ENCODE results near the gene LRRIQ4.
A peak's percentile ranks its signal among the peaks of the same experiment; 100 is the strongest.

- no peak for TF ChIP-seq EZH2 (IDR thresholded peaks at IDR 0.05; ENCODE audit: low read depth)
- TF ChIP-seq, protein P1, sequence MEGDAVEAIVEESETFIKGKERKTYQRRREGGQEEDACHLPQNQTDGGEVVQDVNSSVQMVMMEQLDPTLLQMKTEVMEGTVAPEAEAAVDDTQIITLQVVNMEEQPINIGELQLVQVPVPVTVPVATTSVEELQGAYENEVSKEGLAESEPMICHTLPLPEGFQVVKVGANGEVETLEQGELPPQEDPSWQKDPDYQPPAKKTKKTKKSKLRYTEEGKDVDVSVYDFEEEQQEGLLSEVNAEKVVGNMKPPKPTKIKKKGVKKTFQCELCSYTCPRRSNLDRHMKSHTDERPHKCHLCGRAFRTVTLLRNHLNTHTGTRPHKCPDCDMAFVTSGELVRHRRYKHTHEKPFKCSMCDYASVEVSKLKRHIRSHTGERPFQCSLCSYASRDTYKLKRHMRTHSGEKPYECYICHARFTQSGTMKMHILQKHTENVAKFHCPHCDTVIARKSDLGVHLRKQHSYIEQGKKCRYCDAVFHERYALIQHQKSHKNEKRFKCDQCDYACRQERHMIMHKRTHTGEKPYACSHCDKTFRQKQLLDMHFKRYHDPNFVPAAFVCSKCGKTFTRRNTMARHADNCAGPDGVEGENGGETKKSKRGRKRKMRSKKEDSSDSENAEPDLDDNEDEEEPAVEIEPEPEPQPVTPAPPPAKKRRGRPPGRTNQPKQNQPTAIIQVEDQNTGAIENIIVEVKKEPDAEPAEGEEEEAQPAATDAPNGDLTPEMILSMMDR (conservative IDR thresholded peaks at IDR 0.05), result 0 out of 2 replicates have a peak, but pooled peaks have one; percentile 6
These were observed at the start of gene LRRIQ4, which contains the start of gene LRRC34 for GRCh38 chr3:169812332-169813235.

Measured in PC-9 (cell line).